ENCODE data around the gene DNAJB14. TPM values are rescaled to one million over a fixed set of nuclear protein-coding genes. Genes with fewer than 3 reads are reported as not detected.

The DNAJB14 gene
- total and polyA plus RNA-seq, 2 of the 13 experiments (the other 11 are each of a cell fraction or from before 2014, with no cell fraction given), result 9.1 to 38.1 TPM

- TF ChIP-seq, protein P1, sequence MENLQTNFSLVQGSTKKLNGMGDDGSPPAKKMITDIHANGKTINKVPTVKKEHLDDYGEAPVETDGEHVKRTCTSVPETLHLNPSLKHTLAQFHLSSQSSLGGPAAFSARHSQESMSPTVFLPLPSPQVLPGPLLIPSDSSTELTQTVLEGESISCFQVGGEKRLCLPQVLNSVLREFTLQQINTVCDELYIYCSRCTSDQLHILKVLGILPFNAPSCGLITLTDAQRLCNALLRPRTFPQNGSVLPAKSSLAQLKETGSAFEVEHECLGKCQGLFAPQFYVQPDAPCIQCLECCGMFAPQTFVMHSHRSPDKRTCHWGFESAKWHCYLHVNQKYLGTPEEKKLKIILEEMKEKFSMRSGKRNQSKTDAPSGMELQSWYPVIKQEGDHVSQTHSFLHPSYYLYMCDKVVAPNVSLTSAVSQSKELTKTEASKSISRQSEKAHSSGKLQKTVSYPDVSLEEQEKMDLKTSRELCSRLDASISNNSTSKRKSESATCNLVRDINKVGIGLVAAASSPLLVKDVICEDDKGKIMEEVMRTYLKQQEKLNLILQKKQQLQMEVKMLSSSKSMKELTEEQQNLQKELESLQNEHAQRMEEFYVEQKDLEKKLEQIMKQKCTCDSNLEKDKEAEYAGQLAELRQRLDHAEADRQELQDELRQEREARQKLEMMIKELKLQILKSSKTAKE (CRISPR knock-in tag; IDR thresholded peaks at IDR 0.05; ENCODE audit: borderline replicate concordance), result no peak
- TF ChIP-seq HMG20A (CRISPR knock-in tag; IDR thresholded peaks at IDR 0.05; ENCODE audit: borderline replicate concordance), result no peak
- no peak for TF ChIP-seq ZNF275 (CRISPR knock-in tag; IDR thresholded peaks at IDR 0.05; ENCODE audit: borderline replicate concordance)
- no peak for TF ChIP-seq RBM39 (IDR thresholded peaks at IDR 0.05; ENCODE audit: low read depth, low read length, poor library complexity, severe bottlenecking)
- TF ChIP-seq MIER2 (CRISPR knock-in tag; IDR thresholded peaks at IDR 0.05), result no peak
- TF ChIP-seq ZNF260 (CRISPR knock-in tag; IDR thresholded peaks at IDR 0.05; ENCODE audit: borderline replicate concordance, low read depth), result no peak
- TF ChIP-seq AGO1 (IDR thresholded peaks at IDR 0.05; ENCODE audit: low read depth, low read length, poor library complexity, severe bottlenecking), result no peak
- TF ChIP-seq ZFY (CRISPR knock-in tag; IDR thresholded peaks at IDR 0.05), result peak; percentile 83
- peak; percentile 57; the same call in 1 of the 2 replicates for TF ChIP-seq ZGPAT (CRISPR knock-in tag; IDR thresholded peaks at IDR 0.05)
- peak; percentile 69 for TF ChIP-seq ASH2L (IDR thresholded peaks at IDR 0.05; ENCODE audit: insufficient read length, low read depth, low read length)
- TF ChIP-seq PHF20 (CRISPR knock-in tag; IDR thresholded peaks at IDR 0.05), result peak; percentile 98
- 0 out of 2 replicates have a peak, but pooled peaks have one; percentile 49 for TF ChIP-seq SP2 (CRISPR knock-in tag; IDR thresholded peaks at IDR 0.05)
- TF ChIP-seq NFIB (CRISPR knock-in tag; IDR thresholded peaks at IDR 0.05; ENCODE audit: borderline replicate concordance), result no peak
- TF ChIP-seq ZNF281 (CRISPR knock-in tag; IDR thresholded peaks at IDR 0.05; ENCODE audit: borderline replicate concordance), result peak; percentile 67
- TF ChIP-seq MED1 (CRISPR knock-in tag; IDR thresholded peaks at IDR 0.05), result peak; percentile 39; the same call in 1 of the 2 replicates
- TF ChIP-seq, protein P2, sequence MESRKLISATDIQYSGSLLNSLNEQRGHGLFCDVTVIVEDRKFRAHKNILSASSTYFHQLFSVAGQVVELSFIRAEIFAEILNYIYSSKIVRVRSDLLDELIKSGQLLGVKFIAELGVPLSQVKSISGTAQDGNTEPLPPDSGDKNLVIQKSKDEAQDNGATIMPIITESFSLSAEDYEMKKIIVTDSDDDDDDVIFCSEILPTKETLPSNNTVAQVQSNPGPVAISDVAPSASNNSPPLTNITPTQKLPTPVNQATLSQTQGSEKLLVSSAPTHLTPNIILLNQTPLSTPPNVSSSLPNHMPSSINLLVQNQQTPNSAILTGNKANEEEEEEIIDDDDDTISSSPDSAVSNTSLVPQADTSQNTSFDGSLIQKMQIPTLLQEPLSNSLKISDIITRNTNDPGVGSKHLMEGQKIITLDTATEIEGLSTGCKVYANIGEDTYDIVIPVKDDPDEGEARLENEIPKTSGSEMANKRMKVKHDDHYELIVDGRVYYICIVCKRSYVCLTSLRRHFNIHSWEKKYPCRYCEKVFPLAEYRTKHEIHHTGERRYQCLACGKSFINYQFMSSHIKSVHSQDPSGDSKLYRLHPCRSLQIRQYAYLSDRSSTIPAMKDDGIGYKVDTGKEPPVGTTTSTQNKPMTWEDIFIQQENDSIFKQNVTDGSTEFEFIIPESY (CRISPR knock-in tag; IDR thresholded peaks at IDR 0.05), result no peak
- no peak for TF ChIP-seq MXD3 (CRISPR knock-in tag; IDR thresholded peaks at IDR 0.05)
These were observed 52.0 kb downstream of the DNAJB14 start, which contains the start of gene LAMTOR3 (continued) for GRCh38 chr4:99894161-99894997.

Data from HepG2 (cell line).